CD4-positive, alpha-beta T cell treated with Interleukin-15 for 4 hours (primary cell): ENCODE measurements around the gene ZSCAN25.
"Not testable (repeated sequence)": the region's sequence is repeated elsewhere in the genome, so short reads cannot be mapped to it uniquely, and the experiment has no call there.

Experiments
- DNase-seq: peaks from one replicate; pipeline ENCODE4 v3.0.0-alpha.2; 2020; ENCODE audit warnings: low spot score

Gene ZSCAN25

DNA sequence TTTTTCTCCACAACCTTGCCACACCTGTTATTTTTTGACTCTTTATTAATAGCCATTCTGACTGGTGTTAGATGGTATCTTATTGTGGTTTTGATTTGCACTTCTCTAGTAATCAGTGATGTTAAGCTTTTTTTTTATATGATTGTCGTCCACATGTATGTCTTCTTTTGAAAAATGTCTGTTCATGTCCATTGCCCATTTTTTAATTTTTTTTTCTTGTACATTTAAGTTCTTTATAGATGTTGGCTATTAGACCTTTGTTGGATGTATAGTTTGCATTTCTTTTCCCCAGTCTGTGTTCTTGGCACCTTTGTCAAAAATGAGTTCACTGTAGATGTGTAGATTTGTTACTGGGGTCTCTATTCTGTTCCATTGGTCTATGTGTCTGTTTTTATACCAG is 28.8 kb downstream of the ZSCAN25 start:
- no peak for DNase-seq

DNA sequence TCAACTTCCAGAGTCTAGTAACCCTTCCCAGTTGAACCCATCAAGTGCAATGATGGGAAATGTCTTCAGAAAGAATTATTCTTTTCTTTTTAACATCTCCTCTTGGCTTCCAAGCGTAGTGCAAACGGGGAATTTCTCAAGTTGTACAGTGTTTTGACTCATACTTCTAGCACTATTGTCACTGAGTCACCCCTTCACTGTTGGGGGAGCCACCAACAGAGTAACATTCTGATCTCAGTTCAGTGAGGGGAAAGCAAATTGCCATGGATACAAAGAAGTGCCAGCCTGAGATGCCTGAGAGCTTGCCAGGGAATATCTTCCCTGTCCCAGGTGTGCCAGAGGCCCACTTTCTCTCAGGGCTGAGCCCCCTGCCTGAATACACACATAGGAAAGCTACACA is 32.1 kb downstream of the ZSCAN25 start:
- DNase-seq = no peak

DNA sequence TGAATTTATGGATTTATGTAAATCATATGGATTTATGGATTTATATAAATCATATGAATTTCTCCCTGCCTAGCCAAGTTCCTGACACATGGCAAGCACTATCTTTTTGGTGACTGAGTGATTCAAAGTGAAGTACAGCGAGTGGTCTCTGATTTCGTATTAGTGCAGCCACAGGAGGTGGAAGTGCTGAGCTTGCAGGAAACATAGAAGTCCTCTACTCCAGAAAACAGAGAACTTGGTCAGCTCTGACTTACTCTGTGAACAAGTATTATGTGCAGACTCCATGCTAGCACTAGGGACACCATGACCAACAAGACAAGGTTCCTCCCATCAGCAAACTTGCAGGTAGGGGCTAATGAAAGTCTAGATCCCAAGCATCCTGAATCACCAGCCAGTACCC is 34.5 kb downstream of the ZSCAN25 start:
- no peak for DNase-seq

DNA sequence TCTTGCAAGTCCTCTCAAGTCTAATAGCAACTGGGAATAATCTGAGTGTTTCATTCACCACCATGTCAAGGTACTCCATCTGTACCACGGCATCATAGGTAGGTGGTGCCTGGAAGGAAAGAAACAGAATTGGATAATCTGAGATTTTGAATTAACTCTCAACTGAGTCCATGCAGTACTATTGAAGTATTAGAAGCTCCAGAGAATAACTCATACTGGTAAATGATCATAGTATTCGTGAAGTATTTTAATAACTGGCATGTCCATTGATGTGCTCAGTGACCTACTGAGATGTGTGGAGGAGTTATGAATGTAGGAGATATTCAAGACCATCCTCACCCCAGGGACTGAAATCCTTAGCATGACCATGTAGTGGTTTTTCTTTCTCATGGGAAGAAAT is 35.9 kb downstream of the ZSCAN25 start:
- no peak for DNase-seq

DNA sequence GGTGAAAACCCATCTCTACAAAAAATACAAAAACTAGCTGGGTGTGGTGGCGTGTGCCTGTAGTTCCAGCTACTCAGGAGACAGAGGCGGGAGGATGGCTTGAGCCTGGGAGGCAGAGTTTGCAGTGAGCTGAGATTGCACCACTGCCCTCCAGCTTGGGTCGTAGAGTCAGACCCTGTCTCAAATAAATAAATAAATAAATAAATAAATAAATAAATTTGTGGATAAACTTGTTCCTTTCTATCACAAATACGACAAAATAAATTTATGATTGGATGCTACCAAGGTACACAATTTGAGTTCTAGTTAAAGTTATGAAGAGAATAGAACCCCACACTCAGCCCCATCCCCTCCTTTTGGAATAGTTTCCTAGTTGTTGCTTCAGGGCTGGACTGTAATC is 36.5 kb downstream of the ZSCAN25 start:
- not testable (repeated sequence) for DNase-seq

DNA sequence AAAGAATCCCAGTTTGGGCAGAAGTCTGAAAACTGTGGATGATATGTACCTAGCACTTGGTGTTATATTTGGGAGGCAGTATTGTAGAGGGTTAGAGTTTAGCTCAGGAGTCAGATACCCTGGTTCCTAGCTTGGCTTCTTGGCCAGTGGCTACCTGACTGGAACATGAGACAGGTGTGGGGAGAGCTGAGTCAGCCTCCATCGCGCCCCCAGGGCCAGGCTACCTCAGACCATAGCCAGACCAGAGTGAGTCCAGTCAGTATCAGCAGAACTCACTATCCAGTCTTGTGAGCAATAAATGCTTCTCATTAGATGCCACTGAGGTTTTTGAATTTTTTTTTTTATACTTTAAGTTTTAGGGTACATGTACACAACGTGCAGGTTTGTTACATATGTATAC is 37.0 kb downstream of the ZSCAN25 start:
- no peak for DNase-seq

DNA sequence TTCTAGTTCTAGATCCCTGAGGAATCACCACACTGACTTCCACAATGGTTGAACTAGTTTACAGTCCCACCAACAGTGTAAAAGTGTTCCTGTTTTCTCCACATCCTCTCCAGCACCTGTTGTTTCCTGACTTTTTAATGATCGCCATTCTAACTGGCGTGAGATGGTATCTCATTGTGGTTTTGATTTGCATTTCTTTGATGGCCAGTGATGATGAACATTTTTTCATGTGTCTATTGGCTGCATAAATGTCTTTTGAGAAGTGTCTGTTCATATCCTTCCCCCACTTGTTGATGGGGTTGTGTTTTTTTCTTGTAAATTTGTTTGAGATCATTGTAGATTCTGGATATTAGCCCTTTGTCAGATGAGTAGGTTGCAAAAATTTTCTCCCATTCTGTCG is 37.9 kb downstream of the ZSCAN25 start:
- DNase-seq = not testable (repeated sequence)

DNA sequence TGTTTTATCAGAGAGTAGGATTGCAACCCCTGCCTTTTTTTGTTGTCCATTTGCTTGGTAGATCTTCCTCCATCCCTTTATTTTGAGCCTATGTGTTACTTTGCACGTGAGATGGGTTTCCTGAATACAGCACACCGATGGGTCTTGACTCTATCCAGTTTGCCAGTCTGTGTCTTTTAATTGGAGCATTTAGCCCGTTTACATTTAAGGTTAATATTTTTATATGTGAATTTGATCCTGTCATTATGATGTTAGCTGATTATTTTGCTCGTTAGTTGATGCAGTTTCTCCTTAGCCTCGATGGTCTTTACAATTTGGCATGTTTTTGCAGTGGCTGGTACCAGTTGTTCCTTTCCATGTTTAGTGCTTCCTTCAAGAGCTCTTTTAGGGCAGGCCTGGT is 41.1 kb downstream of the ZSCAN25 start:
- not testable (repeated sequence) for DNase-seq

DNA sequence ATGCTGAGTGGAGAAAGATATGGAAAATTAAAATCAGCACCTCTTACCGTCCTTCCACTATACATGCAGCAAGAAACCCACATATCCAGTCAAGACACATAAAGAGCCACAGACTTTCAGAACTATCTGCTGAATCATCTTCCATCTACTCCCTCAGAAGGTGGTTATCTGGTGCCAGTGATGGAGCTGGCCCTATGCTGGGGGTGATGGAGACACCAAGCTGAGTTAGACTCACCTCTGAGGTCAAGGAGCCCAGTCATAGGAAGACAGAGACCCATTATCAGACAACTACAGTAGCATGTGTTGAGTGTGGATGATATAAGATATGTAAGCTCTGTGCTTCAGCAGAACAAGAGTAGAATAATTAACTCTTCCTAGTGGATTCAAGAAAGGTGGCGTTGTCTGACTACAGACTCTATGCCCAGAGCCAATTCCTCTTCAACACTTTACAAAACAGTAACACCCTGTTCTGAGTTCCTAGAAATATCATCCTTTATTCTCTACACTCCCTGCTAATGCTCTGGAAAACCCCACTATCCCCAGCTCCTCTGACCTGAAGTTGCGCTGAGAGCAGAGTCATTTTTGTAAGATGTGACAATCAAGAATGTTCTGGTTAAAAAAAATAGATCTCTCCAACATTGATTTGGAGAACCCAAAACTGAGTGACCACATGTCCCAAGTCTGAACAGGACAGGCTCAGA is 48.7 kb downstream of the ZSCAN25 start:
- DNase-seq = no peak

DNA sequence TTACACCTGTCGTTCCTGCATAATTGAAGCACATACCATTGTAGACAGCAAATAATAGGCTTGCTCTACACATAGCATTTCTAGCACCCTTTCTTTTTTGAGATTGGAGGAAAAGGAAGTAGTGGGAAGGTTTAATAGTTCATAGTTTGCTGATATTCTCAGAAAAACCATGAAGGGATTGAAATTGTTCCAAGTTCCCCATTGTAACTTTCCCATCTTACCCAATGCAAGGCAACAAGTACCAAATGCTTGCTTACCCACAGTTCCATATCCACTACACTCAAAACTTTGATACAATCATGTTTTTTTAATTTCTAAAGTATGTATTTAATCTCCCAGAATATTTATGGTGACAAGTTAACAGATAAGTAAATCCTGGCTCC is 49.3 kb downstream of the ZSCAN25 start:
- no peak for DNase-seq

DNA sequence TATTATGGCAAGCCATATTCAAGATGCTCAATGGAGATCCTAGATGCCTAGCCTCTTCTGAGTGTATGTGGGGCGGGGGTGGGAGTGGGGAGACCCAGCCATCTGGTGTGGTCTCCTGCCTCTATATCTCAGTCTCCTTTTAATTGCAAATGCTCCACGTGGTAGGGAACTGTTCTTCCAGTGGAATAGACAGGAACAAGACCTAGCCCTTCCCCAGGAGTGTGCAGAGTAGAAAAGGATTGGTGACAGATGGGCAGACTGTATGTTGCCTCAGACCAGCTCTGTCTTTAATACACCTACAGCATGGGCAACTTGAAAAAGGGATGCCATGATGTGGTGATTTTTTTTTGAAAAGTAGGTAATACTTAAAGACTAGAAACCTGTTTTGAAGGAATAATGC is 50.4 kb downstream of the ZSCAN25 start:
- no peak for DNase-seq

DNA sequence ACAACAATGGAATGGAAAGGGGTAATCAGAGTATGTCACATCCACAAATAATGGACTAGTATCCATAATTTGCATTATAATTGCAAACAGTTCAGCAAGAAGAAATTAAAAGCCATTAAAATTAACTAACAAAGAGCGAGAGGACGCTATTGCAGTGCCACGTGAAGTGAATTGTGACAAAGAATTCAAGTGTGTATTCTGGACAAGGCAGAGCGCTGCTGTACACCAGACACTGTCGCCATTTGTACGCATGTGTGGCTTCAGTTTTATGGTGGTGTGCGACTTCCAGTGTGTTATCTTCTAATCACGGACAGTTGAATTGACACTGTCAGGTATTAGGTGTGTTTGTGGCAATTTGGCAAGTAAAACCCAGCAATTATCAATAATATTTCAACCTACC is 51.8 kb downstream of the ZSCAN25 start:
- no peak for DNase-seq

DNA sequence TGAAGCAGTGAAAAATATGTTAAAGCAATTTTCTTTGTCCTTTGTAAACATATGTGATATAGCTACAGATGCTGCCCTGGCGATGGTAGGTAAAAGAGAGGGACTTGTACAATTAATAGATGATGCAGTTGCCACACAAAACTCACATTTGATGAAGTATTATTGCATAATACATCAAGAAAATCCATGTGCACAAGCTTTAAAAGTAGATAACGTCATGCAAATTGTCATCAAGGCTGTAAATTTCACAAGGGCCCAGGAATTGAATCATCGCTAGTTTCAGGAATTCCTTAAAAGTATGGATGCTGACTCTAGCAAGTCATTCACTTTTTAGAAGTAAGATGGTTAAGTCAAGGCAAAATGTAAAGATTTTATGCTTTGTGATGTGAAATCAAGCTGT is 53.0 kb downstream of the ZSCAN25 start:
- no peak for DNase-seq

DNA sequence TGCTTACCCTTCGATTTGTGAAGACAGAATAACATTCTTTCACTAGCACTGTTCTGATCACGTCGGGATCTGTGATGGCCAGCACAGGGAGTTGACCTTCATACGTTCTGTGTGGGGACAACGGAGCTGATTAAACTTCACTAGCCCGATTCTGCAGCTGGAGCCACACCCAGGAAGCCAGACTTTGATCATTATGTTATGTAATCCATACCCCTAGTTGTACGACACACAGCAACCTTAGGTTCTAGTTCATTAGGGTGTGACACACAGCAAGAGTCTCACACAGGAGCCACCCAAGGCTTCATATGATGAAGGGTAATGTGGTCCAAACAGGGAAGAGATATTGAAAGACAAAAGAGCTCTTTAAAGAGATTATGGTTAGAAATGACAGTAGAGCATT is 55.8 kb downstream of the ZSCAN25 start:
- no peak for DNase-seq

DNA sequence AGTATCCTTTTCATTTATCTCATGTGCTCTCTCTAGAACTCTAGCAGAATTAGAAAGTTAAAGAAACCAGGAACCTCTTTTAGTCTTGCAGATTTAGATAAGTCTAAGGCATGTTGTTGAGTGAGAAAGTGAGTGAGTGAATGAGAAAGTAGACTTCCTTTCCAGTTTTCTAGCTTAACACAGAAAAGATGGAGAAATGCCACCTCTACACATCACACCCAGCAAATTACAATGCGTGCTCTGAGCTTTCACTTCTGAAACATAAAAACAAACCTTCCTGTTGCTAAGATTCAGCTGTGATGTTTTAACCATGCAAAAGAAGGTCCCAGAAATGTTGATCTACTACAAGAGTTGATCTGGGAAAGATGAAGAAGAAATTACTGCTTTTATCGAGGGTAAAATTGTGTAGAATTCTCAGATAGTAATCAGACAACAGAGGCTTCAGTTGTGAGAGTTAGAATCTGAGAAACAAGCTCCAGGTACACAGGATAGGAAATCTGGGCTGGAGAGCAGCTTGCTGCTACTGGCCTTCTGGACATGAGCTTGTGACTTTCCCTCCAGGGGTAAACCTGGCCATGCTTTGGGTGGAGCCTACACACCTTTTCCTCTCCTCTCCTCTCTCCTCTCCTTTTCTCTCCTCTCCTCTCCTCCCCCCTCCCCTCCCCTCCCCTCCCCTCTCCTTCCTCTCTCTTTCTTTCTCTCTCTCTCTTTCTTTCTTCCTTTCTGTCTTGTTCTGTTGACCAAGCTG is 58.4 kb downstream of the ZSCAN25 start:
- DNase-seq = no peak

DNA sequence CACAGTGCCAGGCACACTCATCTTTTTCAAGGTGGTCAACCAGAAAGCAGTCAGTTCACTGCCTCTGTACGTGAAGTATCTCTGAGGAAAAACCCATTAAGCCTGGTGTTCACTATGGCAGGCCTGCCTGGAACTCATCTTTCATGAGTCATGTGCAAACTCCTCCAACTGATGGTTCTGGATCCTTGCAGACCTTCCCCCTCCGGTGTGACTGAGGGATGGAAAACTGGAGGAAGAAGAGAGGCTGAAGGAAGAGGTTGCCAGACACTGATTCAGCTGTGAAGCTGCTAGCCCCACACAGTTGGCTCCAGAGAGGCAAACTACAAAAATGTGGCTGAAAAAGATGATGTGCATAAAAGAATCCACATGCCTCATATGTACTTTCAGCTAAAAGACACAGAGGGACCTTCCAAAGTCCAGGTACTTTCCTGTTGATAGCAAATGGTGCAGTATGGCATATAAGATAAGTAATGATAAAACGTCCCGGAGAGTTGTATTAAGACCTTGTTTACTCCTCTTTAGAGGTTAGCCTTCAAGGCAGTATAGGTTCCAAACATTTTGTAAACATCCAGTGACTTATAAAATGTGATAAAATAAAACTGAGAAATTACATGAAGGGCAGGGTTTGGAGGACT is 60.4 kb downstream of the ZSCAN25 start:
- DNase-seq = no peak

DNA sequence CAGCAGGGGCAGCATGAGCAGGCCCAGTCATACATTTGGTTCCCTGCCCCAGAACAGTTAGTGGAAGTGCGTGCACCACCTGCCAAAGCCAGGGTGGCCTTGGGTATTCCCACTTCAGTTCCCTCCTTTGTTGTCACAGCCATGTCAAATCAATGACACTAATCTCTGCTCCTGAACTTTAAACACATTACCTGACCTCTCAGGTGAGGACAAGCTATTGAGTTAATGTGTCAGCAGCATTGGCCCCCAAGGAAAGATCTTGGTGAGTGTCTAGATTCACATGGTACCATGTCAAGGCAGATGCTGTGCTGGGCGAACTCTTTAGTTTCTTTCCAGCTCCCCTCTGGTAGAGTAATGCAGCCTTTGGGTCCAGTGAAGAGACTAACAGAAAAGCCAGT is 60.9 kb downstream of the ZSCAN25 start:
- DNase-seq = no peak

DNA sequence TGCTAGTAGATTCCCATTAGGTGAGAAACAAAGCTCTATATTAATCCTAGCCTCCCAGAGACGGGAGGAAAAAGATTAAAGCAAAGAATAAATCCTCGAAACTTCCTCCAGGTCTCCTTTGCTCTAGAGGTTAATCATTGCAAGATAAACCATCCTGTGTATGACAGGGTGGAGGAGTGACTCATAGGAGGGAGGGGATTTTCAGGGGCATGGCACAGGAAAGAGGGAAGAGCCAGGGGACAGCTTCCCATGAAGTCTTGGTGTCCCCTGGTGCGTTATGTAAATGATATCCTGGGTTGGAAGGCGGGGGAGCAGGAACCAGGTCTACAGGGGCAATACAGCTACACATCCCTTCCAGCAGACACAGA is 62.3 kb downstream of the ZSCAN25 start:
- DNase-seq = no peak

DNA sequence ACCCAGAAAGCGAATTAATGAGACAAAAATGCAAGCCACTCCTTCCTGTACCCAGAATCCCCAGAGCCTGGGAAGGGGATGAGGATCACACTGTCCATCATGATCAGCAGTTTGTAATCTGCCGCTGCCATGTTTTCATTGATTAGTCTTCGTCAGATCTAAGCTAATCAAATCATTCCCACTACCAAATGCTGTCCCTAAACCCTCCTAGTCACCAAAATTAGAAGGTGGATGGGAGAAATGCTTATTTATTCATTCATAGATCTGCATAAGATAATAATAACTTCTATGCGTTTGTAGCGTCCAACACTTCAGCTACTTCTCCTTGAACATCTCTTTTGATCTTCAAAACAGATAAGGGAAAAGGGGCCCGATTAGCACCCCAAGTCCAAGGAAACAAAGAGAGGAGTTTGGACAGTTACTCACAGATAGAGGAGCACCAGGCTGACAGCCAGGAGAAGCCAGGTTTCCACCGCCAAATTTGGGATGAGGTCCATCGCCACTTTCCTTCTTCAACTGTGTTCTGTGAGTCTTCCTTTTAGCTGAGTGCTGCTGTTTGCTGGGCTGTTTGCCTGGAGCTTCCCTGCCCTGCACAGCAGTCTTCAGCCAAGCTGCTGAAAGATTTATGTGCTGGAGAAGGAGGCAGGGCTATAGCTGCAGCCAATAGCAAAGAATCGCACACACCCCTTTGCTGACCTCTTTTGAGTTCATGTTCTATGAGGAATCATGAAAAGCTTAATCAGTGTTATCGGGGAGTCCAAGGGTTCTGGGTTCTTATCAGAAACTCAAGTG is 62.9 kb downstream of the ZSCAN25 start, which contains the start of gene CYP3A5:
TSS of gene CYP3A5 (minus strand) at position 597 of the 792 bp plus-strand sequence. CDS start at position 497, 100 bp downstream.
- DNase-seq = no peak
